Measurements from ENCODE around the gene CTR9.
"Not testable (repeated sequence)": the region's sequence is repeated elsewhere in the genome, so short reads cannot be mapped to it uniquely, and the experiment has no call there.

Gene CTR9

GRCh38 chr11:10822491-10822890, 71.4 kb downstream of the CTR9 start:
- not testable (repeated sequence) for DNase-seq (ENCODE audit: low spot score)

GRCh38 chr11:10823152-10823579, 72.1 kb downstream of the CTR9 start:
- no peak for DNase-seq (ENCODE audit: low spot score)

GRCh38 chr11:10824888-10825287, 73.8 kb downstream of the CTR9 start:
- no peak for DNase-seq (ENCODE audit: low spot score)

- no peak for DNase-seq (ENCODE audit: low spot score)
Observed at GRCh38 chr11:10828402-10828801, 77.4 kb downstream of the CTR9 start.

GRCh38 chr11:10829139-10829538, 78.1 kb downstream of the CTR9 start:
- DNase-seq (ENCODE audit: low spot score) = no peak

Measured in CD4-positive, alpha-beta T cell treated with Interleukin-6 at 100 ng/mL for 8 hours (primary cell).